OCI-LY7 (cell line): ENCODE results near the gene FOXK1.

ENCODE experiments used
- EZH2phosphoT487 ChIP-seq: fragments of 200-600 bp; sonication (generic); IDR thresholded peaks from 2 replicates; pipeline ENCODE4 v1.6.1; 2018; ENCODE audit warnings: low read depth, borderline replicate concordance, mild to moderate bottlenecking, mixed run types, antibody characterized with exemption, low read length, moderate library complexity, mixed read lengths
- TF ChIP-seq, protein P1 (sequence below): fragments of 200-600 bp; sonication (generic); conservative IDR thresholded peaks from 2 replicates; pipeline ENCODE4 v1.5.1; 2014; ENCODE audit warnings: mild to moderate bottlenecking, antibody characterized with exemption, low read length, moderate library complexity, mixed read lengths

DNA sequence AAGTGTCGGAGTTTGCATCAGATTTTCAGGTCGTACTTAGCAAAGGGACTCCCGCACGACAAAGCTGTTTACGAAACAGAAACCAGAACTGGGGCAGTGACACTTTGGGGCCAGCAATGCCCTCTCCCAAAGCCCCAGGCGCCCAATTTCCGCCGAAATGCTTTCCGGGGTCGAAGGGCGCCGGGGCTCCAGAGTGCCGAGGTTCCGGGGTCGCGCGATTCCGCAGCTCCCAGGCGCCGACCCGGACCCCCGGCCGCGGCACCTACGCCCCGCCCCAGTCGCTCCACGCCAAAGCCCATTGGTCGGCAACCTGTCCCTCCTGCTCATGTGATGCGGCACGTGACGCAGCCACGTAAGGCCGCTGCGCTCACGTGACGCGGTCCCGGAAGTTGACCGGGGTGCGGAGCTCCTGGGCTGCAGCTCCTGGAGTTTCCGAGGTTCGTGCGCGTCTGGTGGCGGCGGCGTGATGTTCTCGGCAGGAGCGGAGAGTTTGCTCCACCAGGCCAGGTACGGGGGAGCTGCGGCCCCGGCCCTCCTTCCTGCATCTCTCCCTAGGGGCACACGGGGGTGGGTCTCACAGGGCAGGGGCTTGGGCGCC is 93.3 kb downstream of the FOXK1 start, which contains the start of gene AP5Z1:
- TF ChIP-seq, protein P1, sequence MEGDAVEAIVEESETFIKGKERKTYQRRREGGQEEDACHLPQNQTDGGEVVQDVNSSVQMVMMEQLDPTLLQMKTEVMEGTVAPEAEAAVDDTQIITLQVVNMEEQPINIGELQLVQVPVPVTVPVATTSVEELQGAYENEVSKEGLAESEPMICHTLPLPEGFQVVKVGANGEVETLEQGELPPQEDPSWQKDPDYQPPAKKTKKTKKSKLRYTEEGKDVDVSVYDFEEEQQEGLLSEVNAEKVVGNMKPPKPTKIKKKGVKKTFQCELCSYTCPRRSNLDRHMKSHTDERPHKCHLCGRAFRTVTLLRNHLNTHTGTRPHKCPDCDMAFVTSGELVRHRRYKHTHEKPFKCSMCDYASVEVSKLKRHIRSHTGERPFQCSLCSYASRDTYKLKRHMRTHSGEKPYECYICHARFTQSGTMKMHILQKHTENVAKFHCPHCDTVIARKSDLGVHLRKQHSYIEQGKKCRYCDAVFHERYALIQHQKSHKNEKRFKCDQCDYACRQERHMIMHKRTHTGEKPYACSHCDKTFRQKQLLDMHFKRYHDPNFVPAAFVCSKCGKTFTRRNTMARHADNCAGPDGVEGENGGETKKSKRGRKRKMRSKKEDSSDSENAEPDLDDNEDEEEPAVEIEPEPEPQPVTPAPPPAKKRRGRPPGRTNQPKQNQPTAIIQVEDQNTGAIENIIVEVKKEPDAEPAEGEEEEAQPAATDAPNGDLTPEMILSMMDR: no peak
- no peak for TF ChIP-seq EZH2phosphoT487
